HG03469 (cell line): Measurements from ENCODE around the gene SPINT4.
"Not testable (repeated sequence)": the region's sequence is repeated elsewhere in the genome, so short reads cannot be mapped to it uniquely, and the experiment has no call there.

Experiments used
- ATAC-seq: cut with Tn5 transposase; IDR thresholded peaks from one replicate; pipeline ENCODE4 v1.9.1; 2021; ENCODE audit warnings: mild to moderate bottlenecking, moderate library complexity, moderate number of reproducible peaks; ENCODE audit not compliant: unreplicated experiment

Gene SPINT4

DNA sequence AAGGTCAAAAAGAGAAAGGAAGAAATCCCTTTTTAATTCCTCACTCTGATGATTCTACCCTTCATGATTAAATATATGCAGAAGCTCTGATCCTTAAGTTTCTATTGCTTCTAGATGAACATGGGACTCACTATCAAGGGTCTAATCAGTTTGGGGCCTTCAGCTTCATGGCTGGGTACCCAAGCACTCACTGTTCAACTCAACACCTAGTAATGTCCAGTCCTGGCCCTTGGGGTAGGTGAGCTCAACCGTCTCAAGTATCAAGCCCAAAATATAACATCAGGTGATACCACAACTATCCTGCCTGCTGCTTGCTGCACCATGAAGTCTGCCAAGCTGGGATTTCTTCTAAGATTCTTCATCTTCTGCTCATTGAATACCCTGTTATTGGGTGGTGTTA is at the start of gene SPINT4:
Gene SPINT4, plus strand, starts transcription at position 301 of the 400 bp plus-strand sequence. Its CDS starts 21 bp downstream, at position 322.
- ATAC-seq, result no peak

DNA sequence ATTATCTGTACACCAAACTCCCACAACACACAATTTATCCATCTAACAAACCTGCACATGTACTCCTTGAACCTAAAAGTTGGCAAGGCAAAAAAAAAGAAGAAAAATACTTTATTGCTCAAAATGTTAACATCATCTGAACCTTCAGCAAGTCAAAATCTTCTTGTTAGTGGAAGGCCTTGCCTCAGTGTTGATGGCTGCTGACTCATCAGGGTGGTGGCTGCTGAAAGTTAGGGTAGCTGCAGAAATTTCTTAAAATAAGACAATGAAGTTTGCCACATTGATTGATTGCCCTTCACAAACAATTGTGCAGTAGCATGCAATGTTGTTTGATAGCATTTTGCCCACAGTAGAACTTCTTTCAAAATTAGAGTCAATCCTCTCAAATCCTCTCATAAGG is 49.4 kb upstream of the SPINT4 start:
- ATAC-seq, result no peak

DNA sequence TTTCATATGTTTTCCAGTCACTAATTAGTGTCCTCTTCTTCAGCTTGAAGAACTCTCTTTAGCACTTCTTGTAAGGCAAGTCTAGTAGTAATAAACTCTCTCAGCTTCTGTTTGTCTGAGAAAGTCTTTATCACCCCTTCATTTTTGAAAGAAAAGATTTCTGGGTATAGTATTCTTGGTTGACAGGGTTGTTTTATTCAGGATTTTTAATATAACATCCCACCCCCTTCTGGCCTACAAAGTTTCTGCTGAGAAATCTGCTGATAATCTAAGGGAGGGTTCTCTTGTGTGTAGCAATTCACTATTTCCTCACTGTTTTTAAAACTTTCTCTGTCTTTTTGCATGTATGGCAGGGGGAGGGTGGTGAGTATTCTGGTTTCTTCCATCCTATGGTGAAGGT is 42.5 kb upstream of the SPINT4 start:
- no peak for ATAC-seq

DNA sequence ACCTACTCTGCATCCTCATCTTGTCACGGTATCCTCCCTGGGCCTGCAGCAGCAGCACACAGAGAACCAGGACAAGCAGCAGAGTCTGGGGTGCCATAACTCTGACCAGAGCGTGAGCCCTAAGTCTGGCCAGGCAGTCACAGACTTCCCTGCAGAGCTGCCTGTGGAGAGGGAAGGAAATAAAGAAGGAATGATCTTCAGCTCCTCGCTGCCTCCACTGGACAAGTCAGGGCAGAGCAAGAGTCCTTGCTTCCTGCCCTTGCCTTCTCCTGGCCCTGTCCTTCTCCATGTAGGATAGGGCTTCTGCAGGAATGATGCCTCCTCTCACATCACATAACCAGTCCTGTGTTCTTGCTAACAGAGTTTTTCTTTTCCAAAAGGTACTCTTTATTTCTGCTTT is 36.3 kb upstream of the SPINT4 start:
- ATAC-seq, result no peak

DNA sequence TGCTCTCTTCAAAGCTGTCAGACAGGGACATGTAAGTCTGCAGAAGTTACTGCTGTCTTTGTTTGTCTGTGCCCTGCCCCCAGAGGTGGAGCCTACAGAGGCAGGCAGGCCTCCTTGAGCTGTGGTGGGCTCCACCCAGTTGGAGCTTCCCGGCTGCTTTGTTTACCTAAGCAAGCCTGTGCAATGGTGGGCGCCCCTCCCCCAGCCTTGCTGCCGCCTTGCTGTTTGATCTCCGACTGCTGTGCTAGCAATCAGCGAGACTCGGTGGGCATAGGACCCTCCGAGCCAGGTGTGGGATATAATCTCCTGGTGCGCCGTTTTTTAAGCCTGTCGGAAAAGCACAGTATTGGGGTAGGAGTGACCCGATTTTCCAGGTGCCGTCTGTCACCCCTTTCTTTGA is 28.8 kb upstream of the SPINT4 start:
- not testable (repeated sequence) for ATAC-seq

DNA sequence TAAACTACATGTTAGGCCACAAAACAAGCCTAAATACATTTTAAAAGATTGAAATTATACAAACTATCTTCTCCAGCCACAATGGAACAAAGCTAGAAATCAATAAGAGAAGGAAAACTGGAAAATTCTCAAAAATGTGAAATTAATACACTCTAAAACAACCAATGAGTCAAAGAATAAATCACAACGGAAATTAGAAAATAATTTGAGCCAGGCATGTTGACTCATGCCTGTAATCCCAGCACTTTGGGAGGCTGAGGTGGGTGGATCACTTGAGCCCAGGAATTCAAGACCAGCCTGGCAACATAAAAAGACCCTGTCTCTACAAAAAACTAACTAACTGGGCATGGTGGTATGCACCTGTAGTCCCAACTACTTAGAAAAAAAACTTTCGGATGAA is 26.7 kb upstream of the SPINT4 start:
- no peak for ATAC-seq

DNA sequence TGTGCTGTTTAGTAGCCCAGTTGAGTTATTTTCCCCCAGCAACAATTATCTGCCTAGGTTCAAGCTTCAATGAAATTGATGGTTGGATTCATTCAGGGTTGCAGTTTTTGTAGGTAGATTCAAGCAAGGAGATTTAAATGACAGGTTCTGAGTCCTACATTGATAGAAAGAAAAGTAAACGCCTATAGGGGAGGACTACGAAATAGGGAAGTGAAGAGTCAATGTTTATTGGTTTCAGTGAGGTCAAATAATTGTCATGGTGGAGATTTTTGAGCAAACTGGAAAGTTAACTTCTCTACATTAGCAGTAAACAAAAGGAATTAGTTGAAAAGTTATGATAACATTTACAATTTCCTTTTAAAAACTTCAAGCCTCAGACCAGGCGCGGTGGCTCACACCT is 21.0 kb upstream of the SPINT4 start:
- no peak for ATAC-seq

DNA sequence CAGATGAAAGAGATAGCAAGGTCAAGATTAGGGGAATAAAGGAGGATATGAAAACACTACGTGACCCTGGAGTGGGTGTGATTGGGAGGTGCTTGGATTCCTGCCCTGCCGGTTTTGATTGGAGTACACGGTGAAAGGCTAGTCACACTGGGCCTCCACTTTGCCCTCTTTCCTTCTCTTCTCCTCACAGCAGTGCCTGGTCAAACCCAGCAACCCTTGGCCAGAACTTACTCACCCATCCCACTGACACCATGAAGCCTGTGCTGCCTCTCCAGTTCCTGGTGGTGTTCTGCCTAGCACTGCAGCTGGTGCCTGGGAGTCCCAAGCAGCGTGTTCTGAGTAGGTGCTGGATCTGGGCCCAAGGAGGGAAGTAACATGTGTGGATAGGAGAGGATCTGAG is 20.3 kb upstream of the SPINT4 start, which contains the start of gene WFDC13:
Gene WFDC13, plus strand, starts transcription at position 166 of the 400 bp plus-strand sequence. Its CDS starts 86 bp downstream, at position 252.
- ATAC-seq, result no peak

DNA sequence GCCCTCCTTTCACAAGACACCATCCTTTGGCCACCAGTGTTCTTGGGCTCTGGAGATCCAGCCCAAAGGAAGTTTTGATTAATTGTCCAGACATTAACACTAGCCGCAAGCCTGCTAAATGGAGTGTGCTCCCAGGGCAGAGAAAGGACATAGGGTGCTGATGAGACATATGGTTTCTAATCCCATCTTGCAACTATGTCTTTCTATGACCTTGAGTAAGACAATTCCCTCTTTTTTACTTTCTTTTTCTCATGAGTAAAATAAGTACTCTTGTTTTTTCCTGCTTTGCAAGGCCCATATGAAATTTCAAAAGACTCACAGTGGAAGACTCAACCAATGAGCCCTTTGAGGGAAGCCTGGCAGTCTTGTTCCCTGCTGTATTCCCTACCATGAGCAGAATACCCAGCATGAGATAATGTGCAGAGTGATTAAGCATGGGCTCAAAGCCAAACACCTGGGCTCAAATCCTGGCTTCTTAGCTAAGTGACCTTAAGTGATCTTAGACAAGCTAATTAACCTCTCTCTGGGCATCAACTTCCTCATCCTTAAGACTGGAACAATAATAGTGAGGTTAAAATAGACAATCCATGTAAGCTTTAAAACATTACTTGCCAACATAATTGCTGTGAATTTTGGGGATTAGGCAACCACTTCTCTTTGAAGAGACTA is 17.0 kb upstream of the SPINT4 start, which contains the start of gene WFDC10B:
Gene WFDC10B, minus strand, starts transcription at position 51 of the 669 bp plus-strand sequence. CDS start 19,027 bp downstream, outside the sequence.
- ATAC-seq, result no peak

DNA sequence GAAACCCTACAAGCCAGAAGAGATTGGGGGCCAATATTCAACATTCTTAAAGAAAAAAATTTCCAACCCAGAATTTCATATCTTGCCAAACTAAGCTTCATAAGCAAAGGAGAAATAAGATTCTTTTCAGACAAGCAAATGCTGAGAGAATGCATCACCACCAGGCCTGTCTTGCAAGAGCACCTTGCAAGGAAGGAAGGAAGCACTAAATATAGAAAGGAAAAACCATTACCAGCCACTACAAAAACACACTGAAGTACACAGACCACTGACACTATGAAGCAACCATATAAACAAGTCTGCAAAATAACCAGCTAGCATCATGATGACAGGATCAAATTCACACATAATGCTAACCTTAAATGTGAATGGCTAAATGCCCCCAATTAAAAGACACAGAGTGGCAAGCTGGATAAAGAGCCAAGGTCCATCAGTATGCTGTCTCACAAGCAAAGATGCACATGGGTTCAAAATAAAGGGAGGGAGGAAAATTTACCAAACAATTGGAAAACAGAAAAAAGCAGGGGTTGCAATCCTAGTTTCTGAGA is 5.9 kb upstream of the SPINT4 start:
- not testable (repeated sequence) for ATAC-seq

DNA sequence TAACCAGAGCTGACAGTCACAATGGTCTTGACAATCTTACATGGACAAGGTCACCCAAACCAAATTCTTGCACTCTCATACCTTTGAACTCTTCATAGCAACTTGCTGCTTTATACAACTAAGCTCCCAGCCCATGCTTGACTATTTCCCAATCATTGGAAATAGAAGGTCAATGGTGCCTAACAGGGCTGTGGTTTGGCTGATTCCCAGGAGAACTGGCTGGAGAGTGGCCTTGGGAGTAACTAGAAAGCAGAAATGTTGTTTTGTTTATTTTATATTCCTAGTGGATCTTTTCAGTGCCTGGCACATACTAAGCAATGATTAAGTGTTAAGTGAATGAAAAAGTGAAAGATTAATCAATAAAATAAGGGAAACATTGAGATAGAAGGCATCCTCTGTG is 3.0 kb downstream of the SPINT4 start:
- ATAC-seq, result no peak

DNA sequence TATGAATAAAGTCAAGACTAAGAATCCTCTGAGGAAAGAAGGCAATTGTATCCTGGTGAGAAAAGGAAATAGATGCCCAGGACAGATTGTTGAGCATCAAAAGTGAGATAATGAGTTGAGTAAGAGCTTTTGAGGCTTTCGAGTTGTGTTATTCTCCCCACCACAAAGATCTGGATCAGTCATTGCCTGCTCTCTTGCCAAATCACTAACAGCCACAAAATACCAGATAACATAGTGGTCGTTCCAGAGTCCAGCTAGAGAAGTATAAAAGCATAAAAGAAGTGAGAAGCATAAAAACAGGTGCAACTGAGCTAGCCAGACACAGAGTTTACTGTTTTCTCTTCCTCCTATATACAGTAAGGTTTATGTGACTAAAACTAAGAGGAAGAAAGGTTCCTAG is 4.9 kb downstream of the SPINT4 start:
- ATAC-seq, result no peak

DNA sequence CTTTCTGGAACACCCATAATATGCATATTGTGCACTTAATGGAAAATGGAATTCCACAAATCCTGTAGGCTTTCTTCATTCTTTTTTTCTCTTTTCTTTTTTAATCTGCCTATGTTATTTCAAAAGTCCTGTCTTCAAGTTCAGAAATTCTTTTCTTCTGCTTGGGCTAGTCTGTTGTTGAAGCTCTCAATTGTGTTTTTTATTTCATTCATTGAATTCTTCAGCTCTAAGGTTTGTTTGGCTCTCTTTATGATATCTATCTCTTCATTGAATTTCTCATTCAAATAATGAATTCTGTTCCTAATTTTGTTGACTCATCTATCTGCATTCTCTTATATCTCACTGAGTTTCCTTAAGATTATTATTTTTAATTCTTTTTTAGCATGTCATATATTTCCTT is 10.1 kb downstream of the SPINT4 start:
- no peak for ATAC-seq

DNA sequence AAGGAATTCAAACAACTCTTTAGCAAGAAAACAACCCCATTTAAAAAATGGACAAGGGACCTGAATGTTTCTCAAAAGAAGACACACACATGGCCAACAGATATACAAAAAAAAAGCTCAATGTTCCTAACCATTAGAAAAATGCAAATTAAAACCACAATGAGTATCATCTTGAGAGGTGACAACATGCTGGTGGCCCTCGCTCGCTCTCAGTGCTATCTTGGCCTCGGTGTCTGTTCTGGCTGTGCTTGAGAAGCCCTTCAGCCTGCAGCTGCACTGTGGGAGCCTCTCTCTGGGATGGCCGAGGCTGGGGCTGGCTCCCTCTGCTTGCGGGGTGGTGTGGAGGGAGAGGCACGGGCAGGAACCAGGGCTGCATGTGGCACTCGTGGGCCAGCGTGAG is 13.4 kb downstream of the SPINT4 start:
- ATAC-seq, result no peak

DNA sequence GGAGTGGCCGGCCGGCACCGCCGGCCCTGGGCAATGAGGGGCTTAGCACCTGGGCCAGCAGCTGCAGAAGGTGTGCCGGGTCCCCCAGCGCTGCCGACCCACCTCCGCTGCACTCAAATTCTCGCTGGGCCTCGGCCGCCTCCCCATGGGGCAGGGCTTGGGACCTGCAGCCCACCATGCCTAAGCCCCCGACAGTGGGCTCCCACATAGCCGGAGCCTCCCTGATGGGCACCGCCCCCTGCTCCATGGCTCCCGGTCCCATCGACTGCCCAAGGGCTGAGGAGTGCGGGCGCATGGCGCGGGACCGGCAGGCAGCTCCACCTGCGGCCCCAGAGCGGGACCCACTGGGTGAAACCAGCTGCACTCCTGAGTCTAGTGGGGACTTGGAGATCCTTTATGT is 13.8 kb downstream of the SPINT4 start:
- ATAC-seq, result no peak

DNA sequence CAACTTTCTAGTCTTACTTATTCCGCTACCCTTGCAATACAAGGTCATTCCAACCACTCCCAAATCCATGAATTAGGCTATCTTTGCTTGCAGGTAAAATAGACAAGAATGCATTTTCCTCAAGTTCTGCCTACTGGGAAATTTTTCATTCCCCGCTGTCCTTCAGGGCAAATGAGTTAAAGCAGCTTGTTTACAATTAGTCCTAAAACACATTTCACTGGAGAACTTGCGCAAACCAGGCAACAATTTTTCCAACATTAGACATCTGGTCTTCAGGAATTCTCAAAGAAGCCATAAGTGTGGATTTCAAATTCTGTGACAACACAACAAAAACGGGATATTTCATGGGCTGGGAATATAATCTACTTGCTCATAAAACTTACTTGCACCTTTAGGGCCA is 20.4 kb downstream of the SPINT4 start:
- ATAC-seq, result no peak

DNA sequence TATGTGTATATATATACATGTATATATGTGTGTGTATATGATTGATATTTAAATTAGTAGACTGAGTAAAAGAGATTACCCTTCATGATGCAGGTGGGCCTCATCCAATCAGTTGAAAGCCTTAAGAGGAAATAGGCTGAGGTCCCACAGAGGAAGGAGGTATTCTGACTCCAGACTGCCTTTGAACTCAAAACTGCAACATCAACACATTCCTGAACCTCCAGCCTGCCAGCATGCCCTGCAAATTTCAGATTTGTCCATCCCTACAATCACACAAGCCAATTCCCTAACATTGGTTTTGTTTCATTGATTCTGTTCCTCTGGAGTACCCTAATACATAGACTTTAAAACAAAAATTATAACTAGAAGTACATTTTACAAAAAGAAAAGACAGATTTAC is 22.9 kb downstream of the SPINT4 start:
- no peak for ATAC-seq

DNA sequence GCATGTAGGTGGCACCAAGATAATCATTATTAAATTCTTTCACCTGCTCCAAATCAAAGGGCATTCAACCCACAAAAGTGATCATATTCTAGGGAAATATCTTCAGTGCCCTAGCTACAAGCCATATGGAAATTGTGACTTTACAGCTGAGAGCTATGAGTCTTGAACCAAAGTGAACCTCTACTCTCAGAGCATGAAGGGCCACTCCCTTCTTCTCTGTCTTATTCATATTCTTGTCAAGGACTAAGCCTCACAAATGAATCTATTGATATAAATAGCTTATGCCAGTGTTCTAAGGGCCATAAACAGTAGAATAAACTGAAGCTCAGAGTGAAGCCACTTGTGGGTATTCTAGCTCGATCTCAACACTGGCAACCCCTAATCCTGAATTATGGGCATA is 29.6 kb downstream of the SPINT4 start:
- no peak for ATAC-seq

DNA sequence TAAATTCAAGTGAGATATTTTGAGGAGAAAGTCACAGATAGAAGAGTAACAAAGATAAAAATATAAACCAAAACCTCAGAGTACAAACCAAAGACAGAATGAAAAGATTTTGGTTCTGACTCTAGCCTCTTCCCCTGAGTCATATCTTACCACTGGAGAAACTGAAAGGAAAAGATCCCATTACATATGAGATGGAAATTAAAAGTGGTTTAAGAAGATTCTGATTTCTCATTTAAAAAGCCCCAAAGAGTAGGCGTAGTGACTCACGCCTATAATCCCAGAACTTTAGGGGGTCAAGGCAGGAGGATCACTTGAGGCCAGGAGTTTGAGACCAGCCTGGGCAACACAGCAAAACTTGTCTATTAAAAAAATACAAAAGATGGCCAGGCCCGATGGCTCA is 30.6 kb downstream of the SPINT4 start:
- no peak for ATAC-seq

DNA sequence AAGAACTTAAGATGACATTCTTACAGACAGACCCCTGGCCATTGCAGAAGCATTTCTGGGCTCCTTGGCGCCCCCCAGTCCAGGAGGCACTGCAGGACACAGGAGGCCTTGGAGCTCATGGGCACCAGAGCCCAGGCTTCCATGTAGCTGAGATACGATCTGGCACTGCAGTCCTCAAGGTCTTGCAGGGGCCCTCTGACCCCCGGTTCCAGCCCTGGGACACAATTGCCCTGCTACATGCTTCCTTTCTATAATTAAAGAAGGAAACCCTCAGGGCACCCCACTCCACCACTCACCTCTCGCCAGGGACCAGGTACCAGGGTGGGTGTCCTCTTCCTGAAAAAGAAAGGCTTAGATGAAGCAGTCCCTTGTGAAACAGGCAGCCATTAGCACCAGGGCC is 35.9 kb downstream of the SPINT4 start:
- ATAC-seq, result no peak

DNA sequence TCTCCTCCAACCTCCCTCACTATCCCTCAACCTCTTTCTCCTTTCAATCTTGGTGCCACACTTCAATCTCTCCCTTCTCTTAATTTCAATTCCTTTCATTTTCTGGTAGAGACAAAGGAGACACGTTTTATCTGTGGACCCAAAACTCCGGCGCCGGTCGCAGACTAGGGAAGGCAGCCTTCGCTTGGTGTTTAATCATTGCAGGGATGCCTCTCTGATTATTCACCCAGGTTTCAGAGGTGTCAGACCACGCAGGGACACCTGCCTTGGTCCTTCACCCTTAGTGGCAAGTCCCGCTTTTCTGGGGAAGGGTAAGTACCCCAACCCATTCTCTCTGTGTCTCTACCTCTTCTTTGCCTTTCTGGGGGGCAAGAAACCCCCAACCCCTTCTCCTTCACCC is 37.8 kb downstream of the SPINT4 start:
- not testable (repeated sequence) for ATAC-seq

DNA sequence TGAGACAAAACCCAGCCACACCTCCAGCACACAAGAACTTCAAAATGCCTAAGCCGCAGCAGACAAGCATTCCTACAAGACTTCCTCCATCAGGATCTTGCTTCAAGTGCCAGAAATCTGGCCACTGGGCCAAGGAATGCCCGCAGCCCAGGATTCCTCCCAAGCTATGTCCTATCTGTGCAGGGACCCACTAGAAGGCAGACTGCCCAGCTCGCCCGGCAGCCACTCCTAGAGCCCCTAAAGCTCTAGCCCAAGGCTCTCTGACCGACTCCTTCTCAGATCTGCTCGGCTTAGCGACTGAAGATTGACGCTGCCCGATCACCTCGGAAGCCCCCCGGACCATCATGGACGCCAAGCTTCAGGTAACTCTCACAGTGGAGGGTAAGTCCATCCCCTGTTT is 39.8 kb downstream of the SPINT4 start:
- not testable (repeated sequence) for ATAC-seq
